ENCODE results near the gene ACTR3C.
"Not testable (repeated sequence)": the region's sequence is repeated elsewhere in the genome, so short reads cannot be mapped to it uniquely, and the experiment has no call there.

- not testable (repeated sequence) for TF ChIP-seq CTCF, POLR2A (IDR thresholded peaks at IDR 0.05)
Measured at GRCh38 chr7:150306377-150306776, 17.0 kb downstream of the ACTR3C start.
